Mesothelial cell of epicardium (in vitro differentiated cells): ENCODE data around the gene LAMB3. TPM values are rescaled to one million over a fixed set of nuclear protein-coding genes. Genes with fewer than 3 reads are reported as not detected.

ENCODE experiments used
- DNase-seq, 2 experiments: peaks; one replicate each; pipeline ENCODE4 v3.0.0; 2021; ENCODE audit warnings: low spot score in 2 of 2; ENCODE audit not compliant: unreplicated experiment in 2 of 2
- H3K27ac Mint-ChIP-seq: 2 replicates; pipeline ENCODE4 v1.8.0; 2021; ENCODE audit warnings: mixed read lengths
- H3K27me3 Mint-ChIP-seq: 2 replicates; pipeline ENCODE4 v1.8.0; 2021; ENCODE audit warnings: low read depth, mixed read lengths
- H3K36me3 Mint-ChIP-seq: 2 replicates; pipeline ENCODE4 v1.8.0; 2021; ENCODE audit warnings: mixed read lengths
- H3K4me1 Mint-ChIP-seq: 2 replicates; pipeline ENCODE4 v1.8.0; 2021; ENCODE audit warnings: mixed read lengths
- H3K4me3 Mint-ChIP-seq: 2 replicates; pipeline ENCODE4 v1.8.0; 2021; ENCODE audit warnings: mild to moderate bottlenecking, moderate library complexity, mixed read lengths
- H3K9me3 Mint-ChIP-seq: 2 replicates; pipeline ENCODE4 v1.8.0; 2021; ENCODE audit warnings: mixed read lengths
- total RNA-seq: library from RNA; stranded (reverse); gene quantifications from 3 replicates; pipeline ENCODE4 v1.2.1, GENCODE V29; 2021
- TF ChIP-seq, protein P1 (sequence below): fragments of 200-600 bp; sonication (generic); IDR thresholded peaks from one replicate; pipeline ENCODE4 v1.5.0; 2021; ENCODE audit warnings: antibody characterized with exemption; ENCODE audit not compliant: unreplicated experiment

LAMB3 gene
- total RNA-seq, 1 donor from 2014 or later = 34.7 TPM

DNA sequence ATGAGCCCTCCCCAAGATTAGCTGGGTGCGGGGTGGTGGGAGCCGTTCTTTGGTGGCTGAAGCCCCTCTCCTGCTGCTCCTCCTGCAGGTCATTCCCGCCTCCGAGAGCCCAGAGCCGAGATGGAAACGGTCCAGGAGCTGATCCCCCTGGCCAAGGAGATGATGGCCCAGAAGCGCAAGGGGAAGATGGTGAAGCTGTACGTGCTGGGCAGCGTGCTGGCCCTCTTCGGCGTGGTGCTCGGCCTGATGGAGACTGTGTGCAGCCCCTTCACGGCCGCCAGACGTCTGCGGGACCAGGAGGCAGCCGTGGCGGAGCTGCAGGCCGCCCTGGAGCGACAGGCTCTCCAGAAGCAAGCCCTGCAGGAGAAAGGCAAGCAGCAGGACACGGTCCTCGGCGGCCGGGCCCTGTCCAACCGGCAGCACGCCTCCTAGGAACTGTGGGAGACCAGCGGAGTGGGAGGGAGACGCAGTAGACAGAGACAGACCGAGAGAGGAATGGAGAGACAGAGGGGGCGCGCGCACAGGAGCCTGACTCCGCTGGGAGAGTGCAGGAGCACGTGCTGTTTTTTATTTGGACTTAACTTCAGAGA lies 23.4 kb upstream of the LAMB3 start:
- Mint-ChIP-seq H3K9me3 (peaks cover 5% of the 10 kb centered on the region), H3K27ac (no peak overlapping the region), H3K36me3 (no peaks in the 10 kb centered on the region), H3K4me1 (peaks cover 15% of the 10 kb centered on the region), H3K27me3 (peaks cover 97% of the 10 kb centered on the region), H3K4me3 (peak overlapping the region; percentile 73)
- TF ChIP-seq, protein P1, sequence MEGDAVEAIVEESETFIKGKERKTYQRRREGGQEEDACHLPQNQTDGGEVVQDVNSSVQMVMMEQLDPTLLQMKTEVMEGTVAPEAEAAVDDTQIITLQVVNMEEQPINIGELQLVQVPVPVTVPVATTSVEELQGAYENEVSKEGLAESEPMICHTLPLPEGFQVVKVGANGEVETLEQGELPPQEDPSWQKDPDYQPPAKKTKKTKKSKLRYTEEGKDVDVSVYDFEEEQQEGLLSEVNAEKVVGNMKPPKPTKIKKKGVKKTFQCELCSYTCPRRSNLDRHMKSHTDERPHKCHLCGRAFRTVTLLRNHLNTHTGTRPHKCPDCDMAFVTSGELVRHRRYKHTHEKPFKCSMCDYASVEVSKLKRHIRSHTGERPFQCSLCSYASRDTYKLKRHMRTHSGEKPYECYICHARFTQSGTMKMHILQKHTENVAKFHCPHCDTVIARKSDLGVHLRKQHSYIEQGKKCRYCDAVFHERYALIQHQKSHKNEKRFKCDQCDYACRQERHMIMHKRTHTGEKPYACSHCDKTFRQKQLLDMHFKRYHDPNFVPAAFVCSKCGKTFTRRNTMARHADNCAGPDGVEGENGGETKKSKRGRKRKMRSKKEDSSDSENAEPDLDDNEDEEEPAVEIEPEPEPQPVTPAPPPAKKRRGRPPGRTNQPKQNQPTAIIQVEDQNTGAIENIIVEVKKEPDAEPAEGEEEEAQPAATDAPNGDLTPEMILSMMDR = no peak
- DNase-seq = peak in 1 of 2 experiments; percentile 54

DNA sequence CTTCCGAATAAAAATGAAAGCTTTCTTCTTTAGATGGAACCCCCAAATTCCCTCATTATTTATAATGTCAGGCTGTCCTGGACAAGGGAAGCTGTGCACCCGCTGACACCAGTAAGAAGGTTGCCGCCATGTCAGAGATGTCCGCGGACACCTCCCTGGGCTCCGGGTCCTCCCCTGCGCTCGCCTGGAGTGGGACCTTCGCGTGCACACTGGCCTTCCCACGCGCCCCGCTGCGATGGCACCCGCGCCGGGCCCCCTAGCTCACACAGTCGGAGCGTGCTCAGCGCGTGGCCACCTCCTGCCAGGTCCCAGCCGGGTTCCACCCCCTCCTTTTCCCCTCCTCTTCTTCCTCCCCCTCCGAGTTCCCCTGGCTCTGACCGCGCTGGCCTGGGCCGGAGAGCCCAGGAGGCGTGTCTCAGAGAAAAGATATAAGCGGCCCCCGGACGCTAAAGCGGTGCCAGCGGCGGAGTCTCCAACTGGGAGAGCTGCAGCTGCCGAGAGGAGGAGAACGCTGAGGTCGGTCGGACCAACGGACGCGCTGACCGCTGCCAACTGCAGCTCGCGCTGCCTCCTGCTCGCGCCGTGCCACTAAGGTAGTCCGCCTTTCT lies 22.8 kb upstream of the LAMB3 start, which contains the start of gene G0S2:
G0S2 (plus strand) TSS at position 456 of the 608 bp plus-strand sequence. CDS start 273 bp downstream, outside the sequence.
- TF ChIP-seq, protein P1 = no peak
- Mint-ChIP-seq H3K27me3 (peaks cover 98% of the 10 kb centered on the region), H3K36me3 (no peaks in the 10 kb centered on the region), H3K4me3 (peak within 1 kb of the TSS; percentile 73), H3K4me1 (peaks cover 15% of the 10 kb centered on the region), H3K27ac (no peak within 1 kb of the TSS), H3K9me3 (peaks cover 5% of the 10 kb centered on the region)
- DNase-seq = peak in 1 of 2 experiments; percentile 47

DNA sequence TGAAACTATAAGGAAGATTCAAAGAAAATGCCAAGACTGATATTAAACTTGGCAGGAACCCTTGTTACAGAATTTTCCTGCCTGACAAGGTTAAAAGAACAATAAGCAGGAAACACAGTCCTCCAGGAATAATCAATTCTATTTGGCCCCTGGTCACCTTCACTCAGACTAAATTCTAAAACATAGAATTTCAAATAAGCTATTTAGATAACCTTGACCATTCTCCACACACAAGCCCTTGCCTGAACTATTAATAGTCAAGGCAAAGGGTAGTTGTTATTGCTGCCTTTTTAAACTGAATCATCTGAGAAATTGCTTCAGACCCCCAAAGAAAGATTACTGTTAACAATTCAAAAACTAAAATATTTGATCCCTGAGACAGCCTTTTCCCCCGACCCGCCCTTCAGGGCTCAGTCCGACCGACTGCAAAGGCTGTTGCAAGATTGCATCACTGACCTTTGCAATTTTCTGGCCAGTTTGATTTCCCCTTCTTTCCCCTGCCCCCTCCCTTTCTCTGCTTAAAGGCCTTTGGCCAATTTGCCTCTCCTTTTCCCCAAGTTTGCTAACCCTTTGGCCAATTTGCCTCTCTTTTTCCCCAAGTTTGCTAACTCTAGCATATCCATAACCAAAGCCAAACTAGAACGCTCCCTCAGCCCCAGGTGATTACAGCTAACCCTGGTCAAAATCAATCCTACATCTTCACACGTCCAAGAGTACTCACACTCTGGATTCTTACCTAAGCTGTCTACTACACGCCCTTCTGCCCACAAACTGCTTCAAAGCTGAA lies 21.6 kb upstream of the LAMB3 start:
- Mint-ChIP-seq H3K27ac (no peak overlapping the region), H3K4me1 (peaks cover 15% of the 10 kb centered on the region), H3K9me3 (peaks cover 5% of the 10 kb centered on the region), H3K4me3 (no peak overlapping the region), H3K36me3 (no peaks in the 10 kb centered on the region), H3K27me3 (peaks cover 96% of the 10 kb centered on the region)
- TF ChIP-seq, protein P1 = no peak
- no peak for DNase-seq

DNA sequence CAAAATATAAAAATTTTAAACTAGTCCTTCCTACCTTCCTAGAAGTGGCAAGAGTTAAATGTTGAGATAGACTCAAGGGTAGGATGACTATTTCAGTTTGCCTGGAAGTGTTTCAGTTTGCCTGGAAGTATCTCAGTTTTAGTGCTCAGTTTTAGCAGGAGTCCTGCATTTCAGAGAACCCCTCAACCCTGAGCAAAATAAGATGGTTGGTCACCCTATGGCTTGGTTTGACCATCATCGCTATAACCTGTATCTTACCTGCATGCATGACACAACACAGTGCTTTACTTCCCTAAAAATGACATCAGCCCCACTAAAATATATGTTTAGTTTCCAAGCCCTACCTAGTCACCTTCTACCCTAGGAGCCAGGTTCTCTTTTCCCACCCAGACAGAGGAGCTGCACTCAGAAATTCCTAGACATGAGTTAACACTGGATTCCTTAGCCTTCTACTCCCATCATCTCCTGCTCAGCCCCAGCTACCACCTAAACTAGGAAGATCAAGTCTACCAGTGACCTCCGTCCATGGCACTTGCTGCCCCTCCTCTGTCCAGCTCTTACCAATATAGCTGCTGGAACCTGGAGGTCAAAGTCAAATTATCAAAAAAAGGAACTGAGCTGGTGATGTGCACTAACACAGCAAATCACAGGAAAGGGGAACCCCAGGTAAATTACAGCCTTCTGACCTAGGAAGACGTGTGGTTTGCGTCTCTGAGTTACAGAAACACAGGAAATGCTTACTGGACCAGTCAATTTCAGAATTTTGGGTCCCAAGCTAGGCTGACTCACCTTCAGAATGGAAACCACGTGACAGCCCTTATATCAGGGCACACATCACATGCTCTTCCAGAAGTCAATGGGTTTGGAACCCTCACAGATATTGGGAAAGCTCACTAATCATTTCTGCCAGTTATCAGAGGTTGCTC lies 20.7 kb upstream of the LAMB3 start:
- no peak overlapping the region for H3K27ac Mint-ChIP-seq
- H3K4me3 Mint-ChIP-seq = no peak overlapping the region
- no peak for DNase-seq
- peaks cover 90% of the 10 kb centered on the region for H3K27me3 Mint-ChIP-seq
- TF ChIP-seq, protein P1 = no peak
- peaks cover 15% of the 10 kb centered on the region for H3K4me1 Mint-ChIP-seq
- H3K36me3 Mint-ChIP-seq = no peaks in the 10 kb centered on the region
- H3K9me3 Mint-ChIP-seq = peaks cover 5% of the 10 kb centered on the region

DNA sequence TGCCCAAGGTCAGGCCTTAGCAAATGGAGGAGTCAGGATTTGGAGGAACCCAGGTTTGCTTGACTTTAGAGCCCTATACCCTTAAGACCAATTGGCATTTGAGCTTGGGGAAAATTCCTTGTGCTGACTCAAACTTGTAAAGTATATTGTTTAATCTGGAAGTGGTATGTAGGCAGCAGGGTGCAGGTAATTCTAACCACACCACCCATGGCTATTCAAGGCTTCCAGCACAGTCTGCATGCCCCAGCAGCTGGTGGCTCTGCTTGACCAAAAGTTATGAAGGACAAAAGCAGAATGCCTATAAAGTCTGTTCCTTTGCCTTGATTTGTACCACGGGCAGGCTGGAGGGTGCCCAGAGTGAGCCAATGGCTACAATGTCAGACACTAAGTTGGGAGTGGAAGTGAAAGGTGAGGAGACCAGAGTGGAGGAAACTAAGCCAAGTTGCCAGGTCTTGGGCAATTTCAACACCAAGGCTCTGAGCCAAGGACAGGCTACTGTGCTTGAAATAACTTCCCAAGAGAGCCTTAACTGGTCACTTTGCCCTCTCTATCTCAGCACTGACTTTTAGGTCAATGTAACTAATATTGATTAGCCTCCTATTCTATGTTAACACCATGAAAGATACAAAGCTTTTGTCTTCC lies 18.3 kb upstream of the LAMB3 start:
- Mint-ChIP-seq H3K4me1 (peaks cover 9% of the 10 kb centered on the region), H3K9me3 (peaks cover 5% of the 10 kb centered on the region), H3K36me3 (no peaks in the 10 kb centered on the region), H3K4me3 (no peak overlapping the region), H3K27me3 (peaks cover 66% of the 10 kb centered on the region), H3K27ac (no peak overlapping the region)
- TF ChIP-seq, protein P1 = no peak
- DNase-seq = no peak
